Measurements from ENCODE around the gene UNC93A. TPM values are rescaled to one million over a fixed set of nuclear protein-coding genes. Genes with fewer than 3 reads are reported as not detected.

UNC93A gene
- total and polyA plus RNA-seq, 4 donors, result 0.11 TPM; not detected in 3

- Histone ChIP-seq H3K9me3 (ENCODE audit: control insufficient read depth, insufficient read depth, low read length) (no peaks in the 10 kb centered on the region), H3K27me3 (ENCODE audit: control insufficient read depth, insufficient read depth, low read length) (no peaks in the 10 kb centered on the region), H3K4me3 (ENCODE audit: low read depth, low read length) (no peak overlapping the region), H3K36me3 (ENCODE audit: control insufficient read depth, insufficient read depth, low read length) (peaks cover 2% of the 10 kb centered on the region), H3K27ac (ENCODE audit: low read depth, low read length) (peak overlapping the region; percentile 40), H3K4me1 (ENCODE audit: control insufficient read depth, insufficient read depth, low read length) (peaks cover 2% of the 10 kb centered on the region)
- 97% methylated on average over 4 of the region's 5 CpGs for WGBS (ENCODE audit: insufficient coverage)
- DNase-seq (ENCODE audit: low read depth in 4 of 6, low spot score in 6 of 6), result no peak
These were observed 46.7 kb downstream of the UNC93A start for GRCh38 chr6:167337675-167338449.

DNA sequence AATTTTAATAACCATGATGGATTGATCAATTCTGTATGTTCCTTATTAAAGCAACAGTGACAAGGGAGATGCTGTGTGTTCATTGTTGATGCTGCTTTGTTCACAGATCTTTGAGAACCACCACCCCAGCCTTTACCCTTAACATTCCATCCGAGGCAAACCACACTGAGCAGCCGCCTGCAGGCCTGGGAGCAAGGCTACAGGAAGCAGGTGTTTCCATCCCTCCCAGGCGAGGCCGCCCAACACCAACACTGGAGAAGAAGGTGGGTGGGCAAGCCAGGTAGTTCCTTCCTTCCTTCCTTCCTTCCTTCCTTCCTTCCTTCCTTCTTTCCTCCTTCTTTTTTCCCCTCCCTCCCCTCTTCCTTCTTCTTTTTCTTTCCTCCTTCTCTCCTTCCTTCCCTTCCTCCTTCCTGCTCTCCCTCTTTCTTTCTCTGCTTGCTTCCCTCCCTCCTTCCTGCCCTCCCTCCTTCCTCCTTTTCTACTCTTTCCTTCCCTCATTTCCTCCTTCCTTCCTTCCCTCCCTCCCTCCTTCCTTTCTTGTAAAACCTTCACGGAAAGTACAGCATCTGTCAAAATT, 47.5 kb downstream of the UNC93A start:
- Histone ChIP-seq H3K27ac (ENCODE audit: low read depth, low read length) (no peak overlapping the region), H3K9me3 (ENCODE audit: control insufficient read depth, insufficient read depth, low read length) (no peaks in the 10 kb centered on the region), H3K4me1 (ENCODE audit: control insufficient read depth, insufficient read depth, low read length) (peaks cover 4% of the 10 kb centered on the region), H3K27me3 (ENCODE audit: control insufficient read depth, insufficient read depth, low read length) (no peaks in the 10 kb centered on the region), H3K4me3 (ENCODE audit: low read depth, low read length) (no peak overlapping the region), H3K36me3 (ENCODE audit: control insufficient read depth, insufficient read depth, low read length) (peaks cover 2% of the 10 kb centered on the region)
- peak in 1 of 6 donors; percentile 8 for DNase-seq (ENCODE audit: low read depth in 4 of 6, low spot score in 6 of 6)
- no CpG with 5 or more reads among the region's 5 CpGs for WGBS (ENCODE audit: insufficient coverage)

DNA sequence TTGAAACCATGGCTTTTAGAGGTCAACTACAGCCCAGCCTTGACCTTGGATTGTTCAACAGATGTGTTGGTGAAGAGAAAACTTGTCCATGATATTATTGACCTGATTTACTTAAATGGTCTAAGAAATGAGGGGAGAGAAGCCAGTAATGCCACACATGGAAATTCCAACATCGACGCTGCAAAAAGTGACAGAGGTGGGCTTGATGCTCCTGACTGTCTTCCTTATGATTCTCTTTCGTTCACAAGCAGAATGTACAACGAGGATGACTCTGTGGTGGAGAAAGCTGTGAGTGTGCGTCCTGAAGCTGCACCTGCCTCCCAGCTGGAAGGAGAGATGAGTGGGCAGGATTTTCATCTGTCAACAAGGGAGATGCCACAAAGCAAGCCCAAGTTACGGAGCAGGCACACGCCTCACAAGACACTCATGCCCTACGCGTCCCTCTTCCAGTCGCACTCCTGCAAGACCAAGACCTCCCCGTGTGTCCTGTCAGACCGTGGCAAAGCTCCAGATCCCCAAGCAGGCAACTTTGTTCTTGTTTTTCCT, 50.0 kb downstream of the UNC93A start:
- Histone ChIP-seq H3K4me3 (ENCODE audit: low read depth, low read length) (no peak overlapping the region), H3K27me3 (ENCODE audit: control insufficient read depth, insufficient read depth, low read length) (no peaks in the 10 kb centered on the region), H3K27ac (ENCODE audit: low read depth, low read length) (no peak overlapping the region), H3K36me3 (ENCODE audit: control insufficient read depth, insufficient read depth, low read length) (peaks cover 2% of the 10 kb centered on the region), H3K9me3 (ENCODE audit: control insufficient read depth, insufficient read depth, low read length) (no peaks in the 10 kb centered on the region), H3K4me1 (ENCODE audit: control insufficient read depth, insufficient read depth, low read length) (peaks cover 4% of the 10 kb centered on the region)
- WGBS (ENCODE audit: insufficient coverage), result 67% methylated on average over 12 of the region's 12 CpGs
- peak in 1 of 6 donors; percentile 43 for DNase-seq (ENCODE audit: low read depth in 4 of 6, low spot score in 6 of 6)

DNA sequence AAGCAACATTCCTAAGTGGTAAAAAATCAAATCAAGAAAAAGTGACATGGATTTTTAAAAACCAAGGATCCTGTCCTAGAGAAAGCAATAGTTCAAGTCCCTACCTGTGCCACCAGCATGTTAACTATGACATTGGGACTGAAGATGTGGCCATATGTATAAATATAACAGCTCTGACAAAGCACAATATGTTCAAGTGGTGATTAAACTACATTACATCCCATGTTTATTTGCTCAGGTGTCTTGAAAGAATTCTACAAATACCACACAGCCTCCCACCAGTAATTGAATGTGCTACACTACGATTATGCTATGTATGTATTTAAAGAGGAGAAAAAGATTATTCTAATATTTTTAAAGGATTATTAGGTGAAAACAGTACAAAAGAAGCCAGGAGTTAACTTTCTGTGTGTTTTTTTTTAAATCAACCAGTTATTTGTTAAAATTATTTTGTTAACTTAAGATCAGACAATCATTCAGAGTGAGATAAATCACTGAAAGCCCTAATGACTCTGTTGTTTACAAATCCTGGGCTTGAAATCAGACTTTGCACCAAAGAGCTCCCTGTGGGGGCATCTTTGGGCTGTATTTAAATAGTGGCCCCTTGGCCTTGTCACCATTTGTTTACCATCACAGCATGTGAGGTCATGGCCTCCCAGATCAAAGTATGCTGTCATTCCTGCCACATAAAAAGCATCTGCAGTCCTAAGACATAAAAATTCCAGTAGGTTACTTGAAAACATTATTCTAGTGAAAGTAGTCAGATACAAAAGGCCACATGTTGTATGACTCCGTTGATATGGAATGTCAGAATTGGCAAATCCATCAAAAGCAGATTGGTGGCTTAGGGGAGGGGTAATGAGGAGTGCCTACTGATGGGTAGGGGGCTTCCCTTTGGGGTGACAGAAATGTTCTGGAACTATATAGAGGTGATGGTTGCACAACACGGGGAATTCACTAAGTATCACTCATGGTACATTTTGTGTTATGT, 50.8 kb downstream of the UNC93A start:
- Histone ChIP-seq H3K27me3 (ENCODE audit: control insufficient read depth, insufficient read depth, low read length) (no peaks in the 10 kb centered on the region), H3K4me1 (ENCODE audit: control insufficient read depth, insufficient read depth, low read length) (peaks cover 4% of the 10 kb centered on the region), H3K4me3 (ENCODE audit: low read depth, low read length) (no peak overlapping the region), H3K9me3 (ENCODE audit: control insufficient read depth, insufficient read depth, low read length) (no peaks in the 10 kb centered on the region), H3K36me3 (ENCODE audit: control insufficient read depth, insufficient read depth, low read length) (peaks cover 2% of the 10 kb centered on the region), H3K27ac (ENCODE audit: low read depth, low read length) (no peak overlapping the region)
- peak in 1 of 6 donors; percentile 31 for DNase-seq (ENCODE audit: low read depth in 4 of 6, low spot score in 6 of 6)
- 25% methylated on average over 1 of the region's 3 CpGs for WGBS (ENCODE audit: insufficient coverage)

DNA sequence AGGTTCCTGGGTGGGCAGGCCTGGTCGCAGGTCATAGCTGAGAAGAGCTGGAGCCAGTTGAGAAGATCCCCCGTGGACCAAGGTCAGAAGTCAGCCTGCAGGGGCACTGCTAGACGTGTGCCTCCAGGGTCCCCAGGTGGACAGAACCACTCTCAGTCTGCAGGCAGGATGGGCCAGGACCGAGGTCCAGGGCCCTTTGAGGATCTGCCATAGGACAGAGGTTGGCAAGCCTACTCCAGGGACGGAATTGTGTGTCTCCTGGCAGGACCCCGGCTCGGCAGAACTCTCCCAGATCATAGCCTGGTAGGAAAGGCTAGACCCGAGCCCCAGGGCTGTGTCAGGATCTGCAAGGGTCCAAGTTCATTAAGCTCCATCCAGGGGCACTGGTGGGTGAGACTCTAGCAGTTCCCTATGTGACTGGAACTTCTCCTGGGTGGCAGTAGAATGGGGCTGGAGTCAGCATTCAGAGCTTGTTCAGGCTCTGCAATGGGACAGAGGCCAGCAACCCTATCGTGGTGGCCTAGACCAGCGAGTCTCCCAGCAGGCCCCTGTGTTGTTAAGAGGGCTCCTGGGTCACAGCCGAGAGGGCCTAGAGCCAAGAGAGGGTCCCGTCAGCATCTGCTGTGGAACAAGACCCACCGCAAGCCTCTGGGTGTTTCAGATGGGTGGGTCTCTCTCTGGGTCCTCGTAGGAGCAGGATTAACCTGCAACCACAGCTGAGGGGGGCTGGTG, 51.9 kb downstream of the UNC93A start:
- no peaks in the 10 kb centered on the region for H3K36me3 ChIP-seq (ENCODE audit: control insufficient read depth, insufficient read depth, low read length)
- 85% methylated on average over 14 of the region's 14 CpGs for WGBS (ENCODE audit: insufficient coverage)
- no peak overlapping the region for H3K4me3 ChIP-seq (ENCODE audit: low read depth, low read length)
- no peak overlapping the region for H3K27ac ChIP-seq (ENCODE audit: low read depth, low read length)
- H3K4me1 ChIP-seq (ENCODE audit: control insufficient read depth, insufficient read depth, low read length), result peaks cover 4% of the 10 kb centered on the region
- no peaks in the 10 kb centered on the region for H3K9me3 ChIP-seq (ENCODE audit: control insufficient read depth, insufficient read depth, low read length)
- DNase-seq (ENCODE audit: low read depth in 4 of 6, low spot score in 6 of 6), result no peak
- H3K27me3 ChIP-seq (ENCODE audit: control insufficient read depth, insufficient read depth, low read length), result no peaks in the 10 kb centered on the region

DNA sequence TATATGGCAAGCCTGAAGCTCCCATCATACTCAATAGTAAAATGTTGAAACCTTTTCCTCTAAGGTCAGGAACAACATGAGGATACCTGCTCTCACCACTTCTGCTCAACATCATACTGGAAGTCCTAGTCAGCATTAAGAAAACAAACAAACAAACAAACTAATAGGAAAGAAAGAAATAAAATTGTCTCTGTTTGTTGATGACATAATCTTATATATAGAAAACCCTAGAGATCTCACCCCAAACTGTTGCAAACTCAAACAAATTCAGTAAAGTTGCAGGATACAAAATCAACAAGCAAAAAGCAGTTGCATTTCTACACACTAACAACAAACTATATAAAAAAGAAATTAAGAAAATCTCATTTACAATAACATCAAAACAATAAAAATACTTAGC, 54.2 kb downstream of the UNC93A start:
- peaks cover 9% of the 10 kb centered on the region for H3K4me1 ChIP-seq (ENCODE audit: control insufficient read depth, insufficient read depth, low read length)
- no peaks in the 10 kb centered on the region for H3K36me3 ChIP-seq (ENCODE audit: control insufficient read depth, insufficient read depth, low read length)
- no peak overlapping the region for H3K4me3 ChIP-seq (ENCODE audit: low read depth, low read length)
- DNase-seq (ENCODE audit: low read depth in 4 of 6, low spot score in 6 of 6), result no peak
- H3K9me3 ChIP-seq (ENCODE audit: control insufficient read depth, insufficient read depth, low read length), result no peaks in the 10 kb centered on the region
- H3K27me3 ChIP-seq (ENCODE audit: control insufficient read depth, insufficient read depth, low read length), result no peaks in the 10 kb centered on the region
- H3K27ac ChIP-seq (ENCODE audit: low read depth, low read length), result no peak overlapping the region

DNA sequence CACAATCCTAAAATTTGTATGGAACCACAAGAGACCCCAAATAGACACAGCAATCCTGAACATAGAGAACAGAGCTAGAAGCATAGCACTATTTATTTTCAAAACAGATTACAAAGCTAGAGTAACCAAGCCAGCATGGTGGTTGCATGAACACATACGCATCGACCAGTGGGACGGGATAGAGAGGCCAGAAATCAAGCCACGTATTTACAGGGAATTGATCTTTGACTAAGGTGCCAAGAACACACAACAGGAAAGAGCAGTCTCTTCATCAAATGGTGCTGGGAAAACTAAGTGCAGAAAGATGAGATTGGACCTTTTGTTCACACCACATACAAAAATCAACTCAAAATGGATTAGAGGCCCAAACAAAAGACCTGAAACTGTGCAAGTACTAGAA, 54.8 kb downstream of the UNC93A start:
- H3K4me3 ChIP-seq (ENCODE audit: low read depth, low read length), result no peak overlapping the region
- 80% methylated on average over 4 of the region's 4 CpGs for WGBS (ENCODE audit: insufficient coverage)
- H3K9me3 ChIP-seq (ENCODE audit: control insufficient read depth, insufficient read depth, low read length), result no peaks in the 10 kb centered on the region
- DNase-seq (ENCODE audit: low read depth in 4 of 6, low spot score in 6 of 6), result no peak
- peaks cover 16% of the 10 kb centered on the region for H3K4me1 ChIP-seq (ENCODE audit: control insufficient read depth, insufficient read depth, low read length)
- H3K27ac ChIP-seq (ENCODE audit: low read depth, low read length), result no peak overlapping the region
- H3K36me3 ChIP-seq (ENCODE audit: control insufficient read depth, insufficient read depth, low read length), result no peaks in the 10 kb centered on the region
- H3K27me3 ChIP-seq (ENCODE audit: control insufficient read depth, insufficient read depth, low read length), result no peaks in the 10 kb centered on the region

- Histone ChIP-seq H3K36me3 (ENCODE audit: control insufficient read depth, insufficient read depth, low read length) (no peaks in the 10 kb centered on the region), H3K9me3 (ENCODE audit: control insufficient read depth, insufficient read depth, low read length) (no peaks in the 10 kb centered on the region), H3K4me1 (ENCODE audit: control insufficient read depth, insufficient read depth, low read length) (peaks cover 22% of the 10 kb centered on the region), H3K27me3 (ENCODE audit: control insufficient read depth, insufficient read depth, low read length) (no peaks in the 10 kb centered on the region), H3K27ac (ENCODE audit: low read depth, low read length) (no peak overlapping the region), H3K4me3 (ENCODE audit: low read depth, low read length) (no peak overlapping the region)
- DNase-seq (ENCODE audit: low read depth in 4 of 6, low spot score in 6 of 6), result no peak
- WGBS (ENCODE audit: insufficient coverage), result 93% methylated on average over 8 of the region's 8 CpGs
These were observed 56.1 kb downstream of the UNC93A start for GRCh38 chr6:167347226-167347625.
